Activated T-helper 2 cell treated with anti-CD3 and anti-CD28 coated beads, Interferon-gamma antibody, Interleukin-2, Interleukin-4, amounts not matched to agents 10 μg/mL and 5 μg/mL and 100 μg/mL, durations not matched to agents 14 hours and 24 hours and 36 hours (primary cell): Measurements from ENCODE around the gene MTG2. TPM values are rescaled to one million over a fixed set of nuclear protein-coding genes. Genes with fewer than 3 reads are reported as not detected.
"Not testable (repeated sequence)": the region's sequence is repeated elsewhere in the genome, so short reads cannot be mapped to it uniquely, and the experiment has no call there.

Experiments used
- DNase-seq: peaks from one replicate; pipeline ENCODE4 v3.0.0; 2021; ENCODE audit warnings: low spot score
- H3K27ac Mint-ChIP-seq: one replicate; pipeline ENCODE4 v1.8.0; 2021; ENCODE audit warnings: mixed read lengths
- H3K27me3 Mint-ChIP-seq: one replicate; pipeline ENCODE4 v1.8.0; 2021; ENCODE audit warnings: low read depth, mixed read lengths
- H3K36me3 Mint-ChIP-seq: one replicate; pipeline ENCODE4 v1.8.0; 2021; ENCODE audit warnings: low read depth, mixed read lengths
- H3K4me1 Mint-ChIP-seq: one replicate; pipeline ENCODE4 v1.8.0; 2021; ENCODE audit warnings: low read depth, mixed read lengths
- H3K4me3 Mint-ChIP-seq: one replicate; pipeline ENCODE4 v1.8.0; 2021; ENCODE audit warnings: low read depth, mild to moderate bottlenecking, moderate library complexity, mixed read lengths
- H3K9me3 Mint-ChIP-seq: one replicate; pipeline ENCODE4 v1.8.0; 2021; ENCODE audit warnings: mixed read lengths
- intact Hi-C: fragments of 100-400 bp; cut with micrococcal nuclease; formaldehyde crosslinking; loops from one replicate; pipeline ENCODE4 v1.15.1; 2023
- total RNA-seq: library from RNA; stranded (reverse); gene quantifications from 2 replicates; pipeline ENCODE4 v1.2.3, GENCODE V29; 2022

The MTG2 gene
- total RNA-seq, 1 donor from 2014 or later = 40.2 TPM

DNA sequence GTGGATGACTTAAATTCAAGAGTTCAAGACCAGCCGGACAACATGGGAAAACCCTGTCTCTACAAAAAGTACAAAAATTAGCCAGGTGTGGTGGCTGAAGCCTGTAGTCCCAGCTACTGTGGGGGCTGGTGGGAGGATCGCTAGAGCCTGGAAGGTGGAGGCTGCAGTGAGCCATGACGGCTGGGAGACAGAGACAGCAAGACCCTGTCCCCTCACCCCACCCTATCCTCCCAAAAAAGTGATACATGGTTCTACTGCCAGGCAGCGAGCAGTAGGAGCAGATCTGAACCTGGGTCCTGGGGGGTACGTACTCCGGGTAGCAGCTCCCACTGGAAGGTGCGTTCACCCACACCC, 41.8 kb upstream of the MTG2 start:
- DNase-seq = no peak
- intact Hi-C loops = loop anchor here (1.0 to 5.0 kb wide), 3 partner anchors 41 to 129 kb away; no protein-coding TSS in a partner anchor
- Mint-ChIP-seq H3K9me3 (no peaks in the 10 kb centered on the region), H3K27me3 (no peaks in the 10 kb centered on the region), H3K4me1 (peaks cover 34% of the 10 kb centered on the region), H3K4me3 (peak overlapping the region; percentile 92), H3K36me3 (peaks cover 77% of the 10 kb centered on the region), H3K27ac (peak overlapping the region; percentile 90)

DNA sequence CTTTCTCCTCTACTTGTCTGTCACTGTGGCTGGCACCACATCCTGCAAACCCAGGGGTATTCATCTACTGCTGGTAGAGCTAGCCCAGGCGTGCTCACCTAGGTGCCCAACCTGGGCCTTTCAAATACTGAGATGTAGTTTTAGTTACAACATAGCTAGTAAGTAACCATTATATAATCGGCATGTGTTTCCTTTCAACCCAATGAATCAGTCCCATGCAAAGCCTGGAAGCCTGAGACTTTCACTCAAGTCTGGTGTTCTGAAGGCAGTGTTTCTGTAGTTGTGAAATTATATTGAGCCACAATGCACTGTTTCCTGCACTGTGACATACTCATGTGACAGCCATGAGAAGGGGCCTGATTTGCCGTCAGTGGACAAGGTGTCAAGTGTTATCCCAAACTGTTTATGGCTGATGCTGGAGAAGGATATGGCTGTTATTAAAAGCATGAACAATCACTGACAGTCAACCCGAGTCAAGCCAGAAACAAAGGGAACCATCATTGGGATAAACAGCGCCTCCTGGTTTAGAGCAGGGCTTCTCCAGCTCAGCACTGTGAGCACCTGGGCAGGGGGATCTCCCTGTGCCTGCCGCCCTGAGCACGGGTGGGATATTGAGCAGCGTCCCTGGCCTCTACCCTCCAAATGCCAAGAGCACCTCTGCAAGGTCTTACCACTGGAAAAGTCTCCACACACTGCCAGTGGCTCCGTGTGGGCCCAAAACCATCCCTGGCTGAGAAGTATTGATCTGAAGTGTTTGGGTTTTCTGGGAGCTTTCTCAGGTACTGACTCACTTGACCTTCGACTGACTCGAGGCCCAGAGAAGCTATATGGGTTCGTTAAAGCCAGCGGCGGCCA, 41.2 kb upstream of the MTG2 start:
- H3K9me3 Mint-ChIP-seq = no peaks in the 10 kb centered on the region
- DNase-seq = no peak
- H3K36me3 Mint-ChIP-seq = peaks cover 71% of the 10 kb centered on the region
- peak overlapping the region; percentile 90 for H3K27ac Mint-ChIP-seq
- intact Hi-C loops = loop anchor here (1.0 to 5.0 kb wide), 4 partner anchors 19 to 129 kb away; no protein-coding TSS in a partner anchor
- H3K4me3 Mint-ChIP-seq = peak overlapping the region; percentile 92
- H3K4me1 Mint-ChIP-seq = peaks cover 34% of the 10 kb centered on the region
- H3K27me3 Mint-ChIP-seq = no peaks in the 10 kb centered on the region

DNA sequence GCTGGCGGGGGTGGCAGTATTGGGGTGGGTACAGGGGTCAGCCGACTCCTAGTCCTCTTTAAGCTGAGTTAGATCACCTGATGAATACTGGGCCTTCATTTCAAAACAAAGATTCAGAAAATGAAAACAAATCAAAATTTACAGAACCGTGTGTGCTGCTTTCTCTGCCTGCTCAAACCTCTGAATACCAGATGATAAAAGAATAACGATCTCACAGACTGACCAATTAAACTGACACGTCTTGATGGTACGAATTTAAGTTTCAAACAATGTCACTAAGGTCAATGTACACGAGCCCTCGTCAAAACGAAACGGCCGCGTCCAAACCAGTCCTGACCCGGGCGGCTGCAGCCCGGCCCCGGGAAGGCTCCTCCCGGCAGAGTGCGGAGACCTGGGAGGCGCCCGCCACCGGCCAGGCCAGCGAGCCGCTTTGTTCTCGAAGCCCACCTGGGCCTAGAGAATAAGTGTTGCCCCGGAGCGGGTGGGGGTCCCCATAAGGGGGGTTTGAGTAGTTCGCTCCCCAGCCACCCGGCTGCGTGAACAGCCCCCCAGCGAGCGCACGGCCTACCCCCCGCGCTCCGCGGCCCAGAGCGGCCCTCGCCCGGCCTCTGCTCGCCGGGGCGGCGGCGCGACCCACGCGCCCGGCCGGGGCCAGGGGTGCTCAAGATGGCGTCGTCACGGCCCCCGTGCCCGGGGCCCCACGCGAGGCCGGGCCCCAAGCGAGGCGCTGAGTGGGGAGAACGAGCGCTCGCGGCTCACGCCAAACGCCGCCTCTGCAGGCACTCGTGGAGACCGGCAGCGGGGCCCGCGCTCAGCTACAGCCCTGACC, 40.4 kb upstream of the MTG2 start:
- intact Hi-C loops = loop anchor here (1.0 to 5.0 kb wide), 4 partner anchors 18 to 160 kb away; partner anchors contain the start of gene ADRM1

DNA sequence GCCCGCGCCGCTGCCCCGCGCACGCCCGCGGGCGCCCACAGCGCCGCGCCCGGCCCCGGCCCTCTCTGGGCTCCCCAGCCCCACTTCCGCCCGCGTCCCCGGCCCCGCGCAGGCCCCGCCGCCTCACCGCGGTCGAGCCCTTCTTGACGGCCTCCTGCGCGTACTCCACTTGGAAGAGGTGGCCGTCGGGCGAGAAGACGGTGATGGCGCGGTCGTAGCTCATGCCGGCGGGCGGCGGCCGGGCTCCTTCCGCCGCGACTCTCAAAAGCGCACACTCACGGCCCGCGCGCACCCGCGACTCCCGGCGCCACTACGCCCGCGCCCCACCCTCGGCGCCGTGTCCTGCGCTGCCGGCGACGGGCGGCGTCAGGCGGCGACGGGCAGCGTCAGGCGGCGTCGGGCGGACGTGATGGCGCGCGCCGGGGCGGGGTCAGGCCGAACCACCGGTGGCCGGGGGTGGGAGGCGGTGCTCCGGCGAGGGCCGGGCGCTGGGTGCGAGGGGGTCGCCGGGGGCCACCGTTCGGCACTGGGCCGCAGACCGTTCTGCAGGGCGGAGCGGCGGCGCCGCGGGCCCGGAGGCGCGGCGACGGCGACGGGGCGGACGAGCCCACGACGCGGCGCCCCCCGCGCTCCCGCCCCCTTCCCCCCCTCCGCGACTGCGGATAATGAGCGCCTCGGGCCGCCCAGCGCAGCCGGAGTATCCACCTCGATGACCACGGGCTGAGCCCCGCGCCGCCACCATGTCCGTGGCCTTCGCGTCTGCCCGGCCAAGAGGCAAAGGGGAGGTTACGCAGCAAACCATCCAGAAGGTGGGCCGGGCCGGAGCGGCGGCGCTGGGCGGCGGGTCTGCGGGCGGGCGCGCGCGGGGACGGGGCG, 39.5 kb upstream of the MTG2 start, which contains the start of the genes PSMA7 and SS18L1:
PSMA7 (minus strand) TSS at position 314 of the 876 bp plus-strand sequence; CDS start at position 223, 91 bp downstream.
SS18L1 (plus strand) TSS at position 689 of the 876 bp plus-strand sequence; CDS start at position 741, 52 bp downstream.
- DNase-seq = peak; percentile 84
- Mint-ChIP-seq H3K4me1 (peaks cover 38% of the 10 kb centered on the region), H3K4me3 (peak within 1 kb of the TSS; percentile 92), H3K9me3 (no peaks in the 10 kb centered on the region), H3K27me3 (no peaks in the 10 kb centered on the region), H3K36me3 (peaks cover 55% of the 10 kb centered on the region), H3K27ac (peak within 1 kb of the TSS; percentile 90)
- intact Hi-C loops = loop anchor here (1.0 to 5.0 kb wide), 4 partner anchors 17 to 159 kb away; partner anchors contain the start of gene ADRM1

More for the DNA sequence above, 40.4 kb upstream of the MTG2 start:
- Mint-ChIP-seq H3K4me3 (peak overlapping the region; percentile 92), H3K36me3 (peaks cover 63% of the 10 kb centered on the region), H3K4me1 (peaks cover 38% of the 10 kb centered on the region), H3K27ac (peak overlapping the region; percentile 90), H3K27me3 (no peaks in the 10 kb centered on the region), H3K9me3 (no peaks in the 10 kb centered on the region)
- DNase-seq = peak; percentile 23

DNA sequence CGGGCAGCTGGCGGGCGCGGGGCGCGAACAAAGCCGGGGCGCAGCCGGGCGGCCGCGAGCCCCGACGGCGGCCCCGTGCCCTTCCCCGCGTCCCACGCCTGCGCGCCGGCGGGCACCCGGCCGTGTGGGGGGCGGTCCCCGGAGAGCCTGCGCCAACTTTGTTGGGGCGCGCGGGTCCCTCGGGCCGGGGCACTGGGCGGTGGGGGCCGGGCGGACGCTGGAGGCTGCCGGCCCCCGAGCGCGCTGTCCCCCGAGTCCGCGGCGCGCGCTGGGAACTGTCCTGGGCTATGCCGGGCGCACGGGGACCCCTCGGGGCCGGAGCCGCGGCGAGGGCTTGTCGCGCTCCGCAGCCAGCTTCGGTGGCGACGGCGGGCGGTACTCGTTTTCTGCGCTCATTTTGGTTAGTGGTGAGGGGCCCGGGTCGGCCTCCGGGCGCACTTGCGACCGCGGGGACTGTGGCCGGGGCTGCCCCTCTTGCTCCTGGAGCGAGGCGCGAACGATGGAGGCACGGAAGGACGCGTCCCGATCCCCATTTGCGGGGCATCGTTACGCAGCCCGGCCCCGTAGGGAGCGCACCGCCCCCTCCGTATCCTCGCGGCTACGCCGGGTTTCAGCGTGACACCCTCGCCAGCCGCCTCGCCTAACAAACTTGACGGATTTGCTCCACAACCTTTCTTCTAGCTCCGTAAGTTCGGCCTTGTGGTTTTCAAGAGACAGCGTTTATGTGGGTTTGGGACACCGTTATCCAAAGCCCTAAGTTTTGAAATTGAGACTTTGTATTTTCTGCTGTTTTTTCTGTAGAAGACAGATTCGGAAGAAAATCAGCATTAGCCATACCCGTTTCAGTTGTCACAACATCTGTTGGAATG, 38.6 kb upstream of the MTG2 start:
- Mint-ChIP-seq H3K4me3 (peak overlapping the region; percentile 84), H3K27me3 (no peaks in the 10 kb centered on the region), H3K27ac (peak overlapping the region; percentile 72), H3K36me3 (peaks cover 46% of the 10 kb centered on the region), H3K9me3 (no peaks in the 10 kb centered on the region), H3K4me1 (peaks cover 38% of the 10 kb centered on the region)
- peak; percentile 53 for DNase-seq
- intact Hi-C loops = loop anchor here (1.0 to 5.0 kb wide), 4 partner anchors 17 to 158 kb away; partner anchors contain the start of gene ADRM1

DNA sequence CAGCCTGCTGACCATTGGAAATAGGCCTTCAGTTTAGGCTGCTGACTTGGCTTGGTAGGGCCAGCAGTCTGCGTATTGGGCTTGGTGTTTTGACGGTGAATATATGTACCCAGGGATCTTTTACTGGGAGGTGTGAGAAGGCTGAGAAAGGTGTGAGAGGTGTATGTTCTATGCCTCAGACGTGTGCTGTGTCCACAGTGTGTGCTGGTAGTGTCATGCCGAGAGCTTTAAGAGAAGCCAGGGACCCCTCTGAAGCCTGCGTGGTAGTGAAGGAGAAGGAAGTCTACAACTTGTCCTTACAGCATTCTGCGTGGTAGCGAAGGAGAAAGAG, 37.2 kb upstream of the MTG2 start:
- Mint-ChIP-seq H3K4me3 (peak overlapping the region; percentile 22), H3K4me1 (peaks cover 33% of the 10 kb centered on the region), H3K9me3 (no peaks in the 10 kb centered on the region), H3K36me3 (peaks cover 39% of the 10 kb centered on the region), H3K27ac (no peak overlapping the region), H3K27me3 (no peaks in the 10 kb centered on the region)
- intact Hi-C loops = no loop called here
- no peak for DNase-seq

DNA sequence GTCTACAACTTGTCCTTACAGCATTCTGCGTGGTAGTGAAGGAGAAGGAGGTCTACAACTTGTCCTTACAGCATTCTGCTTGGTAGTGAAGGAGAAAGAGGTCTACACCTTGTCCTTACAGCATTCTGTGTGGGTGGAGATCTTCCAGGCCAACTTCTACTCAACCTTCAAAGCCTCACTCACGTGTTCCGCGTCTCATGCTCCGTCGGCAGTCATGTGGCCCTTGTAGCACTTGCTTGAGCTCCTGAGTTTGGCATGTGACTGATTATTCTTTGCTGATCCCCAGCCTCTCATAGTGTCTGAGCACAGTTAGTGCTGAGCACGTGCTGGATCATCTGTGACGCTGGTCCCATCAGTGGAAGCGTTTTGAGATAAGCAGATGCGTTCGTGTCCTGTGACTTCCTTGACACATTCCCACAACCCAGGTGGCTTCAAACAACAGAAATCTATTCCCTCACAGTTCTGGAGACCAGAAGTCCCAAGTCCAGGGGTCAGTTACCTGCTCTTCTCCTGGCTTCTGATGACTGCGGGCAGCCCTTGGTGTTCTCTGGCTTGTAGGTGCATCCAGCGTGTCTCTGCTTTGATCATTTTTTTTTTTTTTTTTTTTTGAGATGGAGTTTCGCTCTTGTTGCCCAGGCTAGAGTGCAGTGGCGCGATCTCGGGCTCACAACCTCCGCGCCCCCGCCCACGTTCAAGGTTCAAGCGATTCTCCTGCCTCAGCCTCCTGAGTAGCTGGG, 36.6 kb upstream of the MTG2 start:
- no peaks in the 10 kb centered on the region for H3K27me3 Mint-ChIP-seq
- peaks cover 29% of the 10 kb centered on the region for H3K4me1 Mint-ChIP-seq
- DNase-seq = no peak
- H3K4me3 Mint-ChIP-seq = no peak overlapping the region
- intact Hi-C loops = no loop called here
- no peaks in the 10 kb centered on the region for H3K9me3 Mint-ChIP-seq
- peaks cover 35% of the 10 kb centered on the region for H3K36me3 Mint-ChIP-seq
- no peak overlapping the region for H3K27ac Mint-ChIP-seq

DNA sequence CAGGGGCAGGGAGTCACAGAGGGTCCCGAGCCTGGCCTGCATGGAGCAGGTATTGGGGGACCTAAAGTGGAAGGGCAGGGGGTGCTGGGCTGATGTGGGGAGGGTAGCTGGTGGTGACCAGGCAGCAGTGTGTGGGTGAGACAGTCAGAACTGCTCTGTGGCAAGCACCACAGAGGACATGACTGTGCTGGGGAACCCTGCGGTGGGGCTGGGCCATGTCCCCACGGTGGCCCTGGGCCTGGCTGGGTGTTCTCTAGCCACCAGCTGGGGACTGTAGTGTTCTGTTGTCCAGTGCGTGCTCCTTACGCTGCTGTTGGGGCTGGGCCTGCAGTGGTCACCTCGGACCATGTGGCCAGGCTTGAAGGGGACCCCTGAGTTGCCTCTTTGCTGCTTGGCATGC, 35.7 kb upstream of the MTG2 start:
- H3K4me1 Mint-ChIP-seq = peaks cover 20% of the 10 kb centered on the region
- H3K27me3 Mint-ChIP-seq = no peaks in the 10 kb centered on the region
- H3K27ac Mint-ChIP-seq = no peak overlapping the region
- intact Hi-C loops = no loop called here
- H3K36me3 Mint-ChIP-seq = peaks cover 33% of the 10 kb centered on the region
- H3K4me3 Mint-ChIP-seq = no peak overlapping the region
- no peak for DNase-seq
- no peaks in the 10 kb centered on the region for H3K9me3 Mint-ChIP-seq

DNA sequence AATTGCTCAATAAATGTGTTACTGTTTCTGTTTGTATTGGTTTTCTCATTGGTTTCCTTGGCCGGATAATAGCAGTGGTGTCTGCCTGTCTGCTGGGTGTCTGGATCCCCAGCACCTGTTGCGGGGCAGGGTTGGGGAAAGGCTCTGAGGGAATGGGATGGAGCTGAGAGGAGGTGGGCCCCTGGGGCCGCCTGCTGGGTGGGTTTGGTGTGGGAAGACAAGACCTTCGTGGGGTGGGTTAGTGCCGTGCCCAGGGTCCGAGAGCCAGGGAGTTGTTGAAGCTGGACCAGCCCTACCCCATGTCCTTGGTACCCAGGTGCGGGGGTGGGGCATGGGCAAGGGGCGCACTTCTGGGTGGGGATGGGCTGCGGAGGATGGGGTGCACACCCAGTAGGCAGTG, 35.3 kb upstream of the MTG2 start:
- DNase-seq = no peak
- Mint-ChIP-seq H3K4me1 (peaks cover 18% of the 10 kb centered on the region), H3K4me3 (no peak overlapping the region), H3K36me3 (peaks cover 34% of the 10 kb centered on the region), H3K9me3 (peaks cover 4% of the 10 kb centered on the region), H3K27me3 (no peaks in the 10 kb centered on the region), H3K27ac (no peak overlapping the region)
- intact Hi-C loops = no loop called here

DNA sequence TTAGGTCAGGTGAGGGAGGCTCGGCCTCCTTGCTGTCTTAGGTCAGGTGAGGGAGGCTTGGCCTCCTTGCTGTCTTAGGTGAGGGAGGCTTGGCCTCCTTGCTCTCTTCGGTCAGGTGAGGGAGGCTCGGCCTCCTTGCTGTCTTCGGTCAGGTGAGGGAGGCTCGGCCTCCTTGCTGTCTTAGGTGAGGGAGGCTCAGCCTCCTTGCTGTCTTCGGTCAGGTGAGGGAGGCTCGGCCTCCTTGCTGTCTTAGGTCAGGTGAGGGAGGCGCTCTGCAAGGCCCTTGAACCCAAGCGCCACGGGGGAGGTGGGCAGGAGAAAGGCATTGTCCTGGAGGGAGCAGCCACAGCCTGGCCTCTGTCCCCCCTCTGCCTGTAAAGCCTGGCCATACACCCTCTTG, 34.4 kb upstream of the MTG2 start:
- H3K27ac Mint-ChIP-seq, H3K4me3 Mint-ChIP-seq, DNase-seq, H3K27me3 Mint-ChIP-seq, intact Hi-C loops: not testable (repeated sequence)
- H3K9me3 Mint-ChIP-seq = peaks cover 12% of the 10 kb centered on the region
- H3K36me3 Mint-ChIP-seq = peaks cover 42% of the 10 kb centered on the region
- H3K4me1 Mint-ChIP-seq = peaks cover 18% of the 10 kb centered on the region

DNA sequence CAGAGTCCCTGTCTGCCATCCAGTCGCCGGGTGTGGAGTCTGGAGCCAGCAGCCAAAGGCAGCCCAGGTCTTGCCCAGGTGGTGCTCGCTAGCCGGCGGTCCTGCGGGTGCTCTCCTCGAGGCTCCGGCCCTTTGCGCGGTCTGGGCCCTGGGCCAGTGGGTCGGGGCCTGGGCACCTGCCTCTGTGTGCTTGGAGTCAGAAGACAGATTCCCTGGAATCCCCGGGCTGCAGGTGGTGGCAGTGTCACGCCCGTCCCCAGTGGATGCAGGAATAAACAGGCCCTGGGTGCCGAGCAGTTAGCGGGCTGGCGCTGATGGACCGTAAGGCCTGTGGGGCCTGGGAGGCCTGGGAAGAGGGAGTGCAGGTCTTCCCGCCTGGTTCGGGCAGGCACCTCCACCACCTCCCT, 33.9 kb upstream of the MTG2 start:
- no peak overlapping the region for H3K27ac Mint-ChIP-seq
- no peak overlapping the region for H3K4me3 Mint-ChIP-seq

More for the DNA sequence above, 33.9 kb upstream of the MTG2 start:
- Mint-ChIP-seq H3K36me3 (peaks cover 47% of the 10 kb centered on the region), H3K27me3 (no peaks in the 10 kb centered on the region), H3K9me3 (peaks cover 18% of the 10 kb centered on the region), H3K4me1 (peaks cover 18% of the 10 kb centered on the region)
- intact Hi-C loops = no loop called here
- DNase-seq = no peak
